Stimulated activated naive CD8-positive, alpha-beta T cell treated with anti-CD3 and anti-CD28 coated beads, Interleukin-15, amount 100 ng/mL, for 72 hours (primary cell): ENCODE results near the gene STARD3NL.
A peak's percentile ranks its signal among the peaks of the same experiment; 100 is the strongest.

Experiments
- ATAC-seq: fragments of 150-1000 bp; cut with Tn5 transposase; 2 replicates; pipeline ENCODE4 v1.10.0; 2021; ENCODE audit warnings: mild to moderate bottlenecking, moderate library complexity
- DNase-seq, 2 donors: peaks; one replicate each; pipeline ENCODE4 v3.0.0; 2021 to 2022
- H3K27ac Mint-ChIP-seq, 2 donors: one replicate each; pipeline ENCODE4 v1.8.0; 2022; ENCODE audit warnings: mild to moderate bottlenecking in 2 of 2, mixed read lengths in 2 of 2, moderate library complexity in 2 of 2
- H3K27me3 Mint-ChIP-seq: one replicate; pipeline ENCODE4 v1.8.0; 2022; ENCODE audit warnings: mixed read lengths
- H3K4me1 Mint-ChIP-seq: one replicate; pipeline ENCODE4 v1.8.0; 2022; ENCODE audit warnings: mild to moderate bottlenecking, mixed read lengths
- H3K4me3 Mint-ChIP-seq, 2 donors: one replicate each; pipeline ENCODE4 v1.8.0; 2022; ENCODE audit warnings: mild to moderate bottlenecking in 2 of 2, mixed read lengths in 2 of 2, moderate library complexity in 1 of 2
- H3K9me3 Mint-ChIP-seq, 2 donors: one replicate each; pipeline ENCODE4 v1.8.0; 2022; ENCODE audit warnings: mixed read lengths in 2 of 2

STARD3NL gene

GRCh38 chr7:38178004-38178694, at the start of gene STARD3NL:
Gene STARD3NL, plus strand, starts transcription at chr7:38178245. Its CDS starts 29,260 bp downstream, at chr7:38207505.
- peak; percentile 98 for ATAC-seq
- Mint-ChIP-seq H3K4me3 (peak within 1 kb of the TSS; percentile 98), H3K27me3 (peaks cover 18% of the 10 kb centered on the region), H3K27ac (peak within 1 kb of the TSS; percentile 85 to 92), H3K9me3 (no peaks in the 10 kb centered on the region), H3K4me1 (peaks cover 42% of the 10 kb centered on the region)
- DNase-seq = peak; percentile 87 to 92

- H3K27me3 Mint-ChIP-seq = peaks cover 32% of the 10 kb centered on the region
- H3K4me1 Mint-ChIP-seq = peaks cover 10% of the 10 kb centered on the region
- H3K4me3 Mint-ChIP-seq = no peak overlapping the region
- H3K9me3 Mint-ChIP-seq = no peaks in the 10 kb centered on the region
- no peak overlapping the region for H3K27ac Mint-ChIP-seq
- DNase-seq = no peak
- no peak for ATAC-seq
Measured at GRCh38 chr7:38129162-38129561, 48.9 kb upstream of the STARD3NL start.

GRCh38 chr7:38129579-38129978, 48.5 kb upstream of the STARD3NL start:
- Mint-ChIP-seq H3K27ac (no peak overlapping the region), H3K4me3 (no peak overlapping the region), H3K27me3 (peaks cover 33% of the 10 kb centered on the region), H3K4me1 (peaks cover 10% of the 10 kb centered on the region), H3K9me3 (no peaks in the 10 kb centered on the region)
- ATAC-seq (no peak), DNase-seq (no peak)

GRCh38 chr7:38138171-38138570, 39.9 kb upstream of the STARD3NL start:
- Mint-ChIP-seq H3K9me3 (no peaks in the 10 kb centered on the region), H3K4me1 (no peaks in the 10 kb centered on the region), H3K27ac (peak overlapping the region in 1 of 2 donors; percentile 19), H3K4me3 (no peak overlapping the region), H3K27me3 (peaks cover 11% of the 10 kb centered on the region)
- ATAC-seq = no peak
- no peak for DNase-seq

GRCh38 chr7:38141187-38141586, 36.9 kb upstream of the STARD3NL start:
- H3K9me3 Mint-ChIP-seq = no peaks in the 10 kb centered on the region
- H3K27ac Mint-ChIP-seq = no peak overlapping the region
- no peaks in the 10 kb centered on the region for H3K4me1 Mint-ChIP-seq
- no peak overlapping the region for H3K4me3 Mint-ChIP-seq
- ATAC-seq (no peak), DNase-seq (no peak)
- H3K27me3 Mint-ChIP-seq = peaks cover 6% of the 10 kb centered on the region

GRCh38 chr7:38142736-38143135, 35.3 kb upstream of the STARD3NL start:
- no peak for ATAC-seq
- no peak overlapping the region for H3K27ac Mint-ChIP-seq
- peaks cover 9% of the 10 kb centered on the region for H3K27me3 Mint-ChIP-seq
- H3K4me3 Mint-ChIP-seq = no peak overlapping the region
- H3K4me1 Mint-ChIP-seq = no peaks in the 10 kb centered on the region
- DNase-seq = no peak
- H3K9me3 Mint-ChIP-seq = no peaks in the 10 kb centered on the region

GRCh38 chr7:38147005-38147404, 31.0 kb upstream of the STARD3NL start:
- Mint-ChIP-seq H3K27ac (no peak overlapping the region), H3K4me1 (no peaks in the 10 kb centered on the region), H3K9me3 (no peaks in the 10 kb centered on the region), H3K27me3 (peaks cover 20% of the 10 kb centered on the region), H3K4me3 (no peak overlapping the region)
- DNase-seq (no peak), ATAC-seq (no peak)

GRCh38 chr7:38151556-38151955, 26.5 kb upstream of the STARD3NL start:
- H3K27me3 Mint-ChIP-seq = peaks cover 29% of the 10 kb centered on the region
- no peak overlapping the region for H3K27ac Mint-ChIP-seq
- peaks cover 10 to 21% of the 10 kb centered on the region in 2 donors for H3K9me3 Mint-ChIP-seq
- no peaks in the 10 kb centered on the region for H3K4me1 Mint-ChIP-seq
- no peak for ATAC-seq
- DNase-seq = no peak
- H3K4me3 Mint-ChIP-seq = no peak overlapping the region

GRCh38 chr7:38153515-38153914, 24.5 kb upstream of the STARD3NL start:
- no peak for DNase-seq
- peaks cover 10 to 24% of the 10 kb centered on the region in 2 donors for H3K9me3 Mint-ChIP-seq
- ATAC-seq = no peak
- peaks cover 29% of the 10 kb centered on the region for H3K27me3 Mint-ChIP-seq
- no peaks in the 10 kb centered on the region for H3K4me1 Mint-ChIP-seq
- H3K27ac Mint-ChIP-seq = no peak overlapping the region
- H3K4me3 Mint-ChIP-seq = no peak overlapping the region

GRCh38 chr7:38154278-38154677, 23.8 kb upstream of the STARD3NL start:
- no peak for ATAC-seq
- no peaks in the 10 kb centered on the region for H3K4me1 Mint-ChIP-seq

GRCh38 chr7:38160003-38160571, 18.0 kb upstream of the STARD3NL start:
- Mint-ChIP-seq H3K9me3 (peaks cover 7 to 18% of the 10 kb centered on the region in 2 donors), H3K27me3 (peaks cover 24% of the 10 kb centered on the region), H3K27ac (no peak overlapping the region), H3K4me1 (no peaks in the 10 kb centered on the region), H3K4me3 (no peak overlapping the region)
- DNase-seq (no peak), ATAC-seq (no peak)

More at GRCh38 chr7:38154278-38154677, 23.8 kb upstream of the STARD3NL start:
- Mint-ChIP-seq H3K4me3 (no peak overlapping the region), H3K27me3 (peaks cover 29% of the 10 kb centered on the region), H3K9me3 (peaks cover 10 to 24% of the 10 kb centered on the region in 2 donors), H3K27ac (no peak overlapping the region)
- no peak for DNase-seq

GRCh38 chr7:38162036-38162435, 16.0 kb upstream of the STARD3NL start:
- Mint-ChIP-seq H3K27me3 (peaks cover 24% of the 10 kb centered on the region), H3K9me3 (no peaks in the 10 kb centered on the region), H3K27ac (no peak overlapping the region), H3K4me3 (no peak overlapping the region), H3K4me1 (no peaks in the 10 kb centered on the region)
- ATAC-seq (no peak), DNase-seq (no peak)

GRCh38 chr7:38163671-38164070, 14.4 kb upstream of the STARD3NL start:
- DNase-seq = no peak
- Mint-ChIP-seq H3K4me1 (peaks cover 12% of the 10 kb centered on the region), H3K4me3 (no peak overlapping the region), H3K27ac (no peak overlapping the region), H3K9me3 (no peaks in the 10 kb centered on the region), H3K27me3 (peaks cover 24% of the 10 kb centered on the region)
- ATAC-seq = no peak

GRCh38 chr7:38168890-38169570, 9.0 kb upstream of the STARD3NL start:
- Mint-ChIP-seq H3K4me3 (no peak overlapping the region), H3K27me3 (peaks cover 12% of the 10 kb centered on the region), H3K9me3 (peaks cover 0 to 6% of the 10 kb centered on the region in 2 donors), H3K27ac (no peak overlapping the region), H3K4me1 (peaks cover 37% of the 10 kb centered on the region)
- ATAC-seq = no peak
- DNase-seq = no peak

GRCh38 chr7:38169847-38170246, 8.2 kb upstream of the STARD3NL start:
- Mint-ChIP-seq H3K4me3 (no peak overlapping the region), H3K27ac (no peak overlapping the region), H3K9me3 (peaks cover 0 to 6% of the 10 kb centered on the region in 2 donors), H3K4me1 (peaks cover 45% of the 10 kb centered on the region), H3K27me3 (peaks cover 13% of the 10 kb centered on the region)
- peak in 1 of 2 donors; percentile 21 for DNase-seq
- ATAC-seq = peak; percentile 61
